HG02852 (cell line): ENCODE data around the gene TRIM39.
"Not testable (repeated sequence)": the region's sequence is repeated elsewhere in the genome, so short reads cannot be mapped to it uniquely, and the experiment has no call there.

Source experiments
- ATAC-seq: cut with Tn5 transposase; IDR thresholded peaks from one replicate; pipeline ENCODE4 v1.9.1; 2021; ENCODE audit warnings: mild to moderate bottlenecking, moderate library complexity; ENCODE audit not compliant: unreplicated experiment

TRIM39 gene

DNA sequence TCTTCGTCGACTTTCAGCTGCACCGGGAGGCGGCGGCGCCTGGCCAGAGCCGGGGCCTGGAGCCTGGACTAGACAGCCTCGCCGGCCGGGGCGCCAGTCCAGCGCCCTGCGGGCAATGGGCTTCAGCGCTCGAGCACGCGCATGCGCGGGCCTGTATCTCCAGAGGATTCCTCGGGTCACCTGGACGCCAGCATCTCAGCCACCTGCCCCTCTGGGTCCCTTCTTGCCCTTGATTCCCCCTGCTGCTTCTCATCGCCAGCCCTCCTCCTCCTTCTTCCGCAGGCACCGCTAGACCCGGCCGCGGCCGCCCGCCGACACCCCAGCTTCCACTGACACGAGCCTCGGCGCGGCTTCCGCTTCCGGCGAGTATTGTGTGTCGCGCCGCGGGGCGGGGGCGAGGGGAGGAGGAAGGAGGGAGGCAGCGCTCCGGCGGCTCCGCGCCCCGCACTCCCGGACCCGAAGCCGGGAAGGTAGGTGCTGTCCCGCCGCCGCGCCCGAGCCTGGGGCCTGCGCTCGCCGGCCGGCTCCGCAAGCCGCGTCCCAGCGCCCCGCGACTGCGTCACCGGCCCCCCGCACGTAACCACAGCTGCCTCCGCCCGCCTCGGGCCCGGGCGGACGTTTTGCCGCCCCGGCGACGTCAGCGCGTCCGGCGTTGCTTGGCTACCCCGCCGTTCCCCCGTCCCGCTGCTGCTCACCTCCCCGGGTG lies at the start of gene TRIM39:
Gene TRIM39 (plus strand): TSS at position 402 of the 706 bp plus-strand sequence. CDS start 2,391 bp downstream, outside the sequence.
- peak; percentile 79 for ATAC-seq

- not testable (repeated sequence) for ATAC-seq
Measured at GRCh38 chr6:30280988-30281387, 45.7 kb upstream of the TRIM39 start.

- no peak for ATAC-seq
Measured at GRCh38 chr6:30282522-30282921, 44.2 kb upstream of the TRIM39 start.

DNA sequence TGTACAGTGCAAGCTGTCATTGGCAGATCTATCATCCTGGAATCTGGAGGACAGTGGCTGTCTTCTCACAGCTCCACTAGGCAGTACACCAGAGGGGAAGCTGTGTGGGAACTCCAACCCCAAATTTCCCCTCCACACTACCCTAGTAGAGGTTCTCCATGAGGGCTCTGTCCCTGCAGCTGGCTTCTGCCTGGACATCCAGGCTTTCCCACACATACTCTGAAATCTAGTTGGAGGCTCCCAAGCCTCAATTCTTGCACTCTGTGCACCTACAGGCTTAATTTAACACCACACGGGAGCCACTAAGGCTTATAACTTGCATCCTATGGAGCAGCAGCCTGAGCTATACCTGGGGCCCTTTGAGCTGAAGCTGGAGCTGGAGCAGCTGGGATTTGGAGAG lies 43.0 kb upstream of the TRIM39 start:
- ATAC-seq, result no peak

DNA sequence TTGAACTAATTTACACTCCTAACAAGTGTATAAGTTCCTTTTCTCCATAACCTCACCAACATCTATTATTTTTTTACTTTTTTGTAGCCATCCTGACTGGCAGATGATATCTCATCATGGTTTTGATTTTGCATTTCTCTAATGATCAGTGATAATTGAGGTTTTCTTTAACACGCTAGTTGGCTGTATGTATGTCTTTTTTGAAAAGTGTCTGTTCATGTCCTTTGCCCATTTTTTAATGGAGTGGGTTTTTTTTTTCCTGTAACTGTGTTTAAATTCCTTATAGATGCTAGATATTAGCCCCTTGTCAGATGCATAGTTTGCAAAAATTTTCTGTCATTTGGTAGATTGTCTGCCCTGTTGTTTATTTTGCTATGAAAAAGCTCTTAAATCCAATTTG lies 39.6 kb upstream of the TRIM39 start:
- ATAC-seq, result no peak

GRCh38 chr6:30295837-30296236 lies 30.9 kb upstream of the TRIM39 start:
- no peak for ATAC-seq

- no peak for ATAC-seq
Measured at GRCh38 chr6:30304002-30304401, 22.7 kb upstream of the TRIM39 start.

- no peak for ATAC-seq
Measured at GRCh38 chr6:30311101-30311500, 15.6 kb upstream of the TRIM39 start.

DNA sequence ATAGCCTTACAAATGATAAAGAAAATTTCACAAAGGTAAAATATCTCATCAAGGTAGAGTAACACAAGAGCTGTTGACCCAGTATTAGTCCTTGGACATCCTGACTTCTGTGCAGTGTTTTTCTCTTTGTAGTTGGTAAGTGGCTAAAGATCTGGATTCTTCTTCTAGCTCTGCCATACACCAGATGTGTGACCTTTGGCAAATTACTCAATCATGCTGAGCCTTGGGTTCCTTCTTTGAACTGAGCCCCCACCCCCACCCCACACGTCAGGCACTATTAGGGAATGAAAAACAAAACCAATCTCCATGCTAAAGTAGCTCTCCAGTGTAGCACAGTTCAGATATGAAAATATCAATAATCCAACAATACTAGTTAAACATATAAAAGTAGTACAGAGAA lies 15.1 kb upstream of the TRIM39 start:
- ATAC-seq, result no peak

GRCh38 chr6:30312266-30312665 lies 14.5 kb upstream of the TRIM39 start:
- no peak for ATAC-seq

DNA sequence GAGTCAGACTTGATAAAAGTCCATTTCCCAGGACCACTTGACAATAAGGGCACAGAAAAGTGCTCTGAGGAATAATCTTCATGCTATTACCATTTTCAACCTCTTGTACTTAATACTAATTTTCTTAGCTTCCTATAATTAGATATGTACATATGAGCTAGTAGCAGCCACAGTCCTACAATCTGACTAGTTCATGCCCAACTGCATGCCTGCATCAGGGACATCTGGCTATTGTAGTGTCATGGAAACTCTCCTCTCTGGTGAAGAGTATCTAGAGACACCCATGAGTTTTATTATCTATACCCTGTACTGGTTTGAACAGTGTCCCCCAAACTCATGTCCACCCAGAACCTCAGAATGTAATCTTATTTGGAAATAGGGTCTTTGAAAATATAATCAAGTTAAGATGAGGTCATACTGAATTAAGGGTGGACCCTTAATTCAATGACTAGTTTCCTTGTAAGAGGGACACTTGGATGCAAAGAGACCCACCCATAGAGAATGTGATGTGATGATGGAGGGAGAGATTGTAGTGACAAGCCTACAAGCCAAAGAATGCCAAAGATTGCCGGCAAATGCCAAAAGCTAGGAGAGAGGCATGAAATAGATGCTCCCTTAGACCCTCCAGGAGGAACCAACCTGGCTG lies 13.9 kb upstream of the TRIM39 start:
- no peak for ATAC-seq

DNA sequence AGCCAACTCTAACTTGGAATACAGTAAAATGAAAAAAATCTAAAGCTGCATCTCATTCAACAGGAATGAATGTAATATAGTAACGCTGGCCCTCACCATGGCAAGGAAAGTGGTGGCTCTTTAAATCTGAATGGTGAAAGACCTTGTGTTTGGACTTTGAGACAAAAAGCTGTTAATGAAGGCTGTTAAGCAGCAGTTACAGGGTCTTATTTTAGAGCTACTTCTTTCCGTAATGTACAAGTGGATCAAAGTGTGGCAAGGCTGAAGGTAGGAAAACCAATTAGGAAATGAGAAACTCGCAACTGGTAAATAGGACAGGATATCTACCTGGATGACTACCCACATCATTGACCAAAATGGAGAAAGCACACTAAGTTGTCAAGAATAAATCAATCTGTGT lies 11.6 kb upstream of the TRIM39 start:
- no peak for ATAC-seq

- ATAC-seq, result no peak
Measured at GRCh38 chr6:30317913-30318589, 8.7 kb upstream of the TRIM39 start.

DNA sequence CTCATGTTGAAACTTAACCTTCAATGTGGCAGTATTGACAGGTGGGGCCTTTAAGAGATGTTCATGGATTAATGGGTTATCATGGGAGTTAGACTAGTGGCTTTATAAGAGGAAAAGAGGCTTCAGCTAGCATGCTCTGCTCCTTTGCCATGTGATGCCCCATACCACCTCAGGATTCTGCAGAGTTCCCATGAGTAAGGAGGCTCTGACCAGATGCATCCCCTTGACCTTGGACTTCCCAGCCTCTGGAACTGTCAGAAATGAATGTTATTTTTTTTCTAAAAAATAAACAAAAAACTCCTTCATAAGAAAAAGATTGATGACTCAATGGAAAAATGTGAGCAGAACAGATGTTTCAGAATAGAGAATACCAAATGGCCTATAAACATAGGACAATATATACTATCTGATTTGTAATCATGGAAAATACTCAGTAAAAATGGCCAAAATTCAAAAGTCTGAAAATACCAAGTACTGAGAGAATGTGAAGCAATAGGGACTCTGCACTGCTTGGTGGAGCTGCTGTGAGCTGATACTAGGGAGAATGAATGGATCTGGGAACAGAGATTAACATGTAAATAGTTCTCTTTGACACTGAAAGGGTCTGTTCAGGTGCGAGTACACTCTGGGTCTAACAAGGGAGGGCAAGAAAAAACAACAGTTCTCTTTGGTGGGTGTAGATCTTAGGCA lies 7.4 kb upstream of the TRIM39 start:
- ATAC-seq, result no peak

DNA sequence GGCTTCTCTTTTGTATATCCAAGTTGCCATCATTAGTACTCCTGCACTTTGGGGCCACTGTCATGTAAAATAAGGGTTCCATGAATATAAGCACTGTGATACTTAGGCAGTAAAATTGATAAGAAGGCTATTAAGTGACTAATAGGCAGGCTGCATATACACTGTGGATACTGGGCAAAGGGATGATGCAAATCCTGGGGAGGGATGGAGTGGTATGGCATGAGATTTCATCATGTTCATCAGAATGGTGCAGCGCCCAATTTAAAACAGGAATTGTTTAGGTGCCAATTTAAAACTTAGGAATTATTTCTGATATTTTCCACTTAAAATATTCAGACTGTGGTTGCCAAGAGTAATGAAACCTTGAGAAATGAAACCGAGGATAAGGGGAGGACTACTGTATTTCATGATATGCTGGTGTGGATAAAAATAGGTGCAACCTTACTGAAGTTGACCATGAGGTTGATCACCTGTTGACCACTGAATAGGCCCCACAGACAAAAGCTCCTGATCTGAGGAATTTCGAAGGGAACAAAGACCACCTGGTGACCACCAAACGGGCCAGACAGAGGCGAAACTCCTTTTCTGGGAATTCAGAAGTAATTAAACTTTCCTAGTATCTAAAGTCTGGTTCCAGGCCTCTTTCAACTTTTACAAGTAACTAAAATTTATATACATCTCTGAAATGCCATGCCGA lies 4.9 kb upstream of the TRIM39 start:
- ATAC-seq, result no peak

DNA sequence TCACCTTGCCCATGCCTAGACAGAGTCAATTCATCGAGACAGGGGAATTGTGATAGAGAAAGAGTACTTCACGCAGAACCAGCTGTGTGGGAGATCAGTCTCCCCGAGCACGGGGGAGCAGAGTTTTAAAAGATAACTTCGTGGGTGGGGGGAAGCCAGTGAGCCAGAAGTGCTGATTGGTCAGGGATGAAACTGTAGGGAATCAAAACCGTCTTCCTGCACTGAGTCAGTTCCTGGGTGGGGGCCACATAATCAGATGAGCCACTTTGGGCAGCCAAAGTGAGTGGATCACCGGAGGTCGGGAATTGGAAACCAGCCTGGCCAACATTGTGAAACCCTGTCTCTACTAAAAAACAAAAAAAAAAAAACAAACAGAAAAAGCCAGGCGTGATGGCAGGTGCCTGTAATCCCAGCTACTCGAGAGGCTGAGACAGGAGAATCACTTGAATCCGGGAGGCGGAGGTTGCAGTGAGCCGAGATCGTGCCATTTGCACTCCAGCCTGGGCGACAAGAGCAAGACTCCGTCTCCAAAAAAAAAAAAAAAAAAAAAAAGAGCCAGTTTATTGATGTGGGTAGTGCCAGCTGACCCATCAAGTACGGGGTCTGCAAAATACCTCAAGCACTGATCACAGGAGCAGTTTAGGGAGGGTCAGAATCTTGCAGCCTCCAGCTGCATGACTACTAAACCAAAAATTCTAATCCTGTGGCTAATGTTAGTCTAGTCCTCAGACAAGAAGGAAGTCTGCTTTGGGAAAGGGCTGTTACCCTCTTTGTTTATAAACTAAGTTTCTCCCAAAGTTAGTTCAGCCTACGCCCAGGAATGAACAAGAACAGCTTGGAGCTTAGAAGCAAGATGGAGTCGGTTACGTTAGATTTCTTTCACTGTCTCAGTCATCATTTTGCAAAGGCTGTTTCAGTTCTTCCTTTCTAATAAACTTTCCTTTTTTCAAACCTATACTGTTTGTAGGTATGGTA lies 3.9 kb upstream of the TRIM39 start:
- ATAC-seq, result no peak

DNA sequence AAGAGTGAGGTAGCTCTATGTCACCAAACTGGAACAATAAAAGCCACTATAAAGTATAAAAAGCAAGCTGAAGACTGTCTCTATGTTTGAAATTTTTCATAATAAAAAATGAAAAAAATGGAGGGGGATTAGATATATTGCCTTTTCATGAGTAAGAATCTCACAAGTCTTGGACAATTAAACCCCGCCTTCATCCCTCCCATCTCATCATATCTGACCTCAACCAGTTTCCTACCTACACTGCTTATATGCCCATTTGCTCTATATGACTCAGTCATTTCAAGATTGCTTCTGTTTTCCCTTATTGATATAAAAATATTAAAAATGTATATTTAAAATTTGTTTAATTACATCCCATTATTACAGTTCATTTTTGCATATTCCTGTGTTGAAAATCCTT lies 2.9 kb upstream of the TRIM39 start:
- no peak for ATAC-seq

DNA sequence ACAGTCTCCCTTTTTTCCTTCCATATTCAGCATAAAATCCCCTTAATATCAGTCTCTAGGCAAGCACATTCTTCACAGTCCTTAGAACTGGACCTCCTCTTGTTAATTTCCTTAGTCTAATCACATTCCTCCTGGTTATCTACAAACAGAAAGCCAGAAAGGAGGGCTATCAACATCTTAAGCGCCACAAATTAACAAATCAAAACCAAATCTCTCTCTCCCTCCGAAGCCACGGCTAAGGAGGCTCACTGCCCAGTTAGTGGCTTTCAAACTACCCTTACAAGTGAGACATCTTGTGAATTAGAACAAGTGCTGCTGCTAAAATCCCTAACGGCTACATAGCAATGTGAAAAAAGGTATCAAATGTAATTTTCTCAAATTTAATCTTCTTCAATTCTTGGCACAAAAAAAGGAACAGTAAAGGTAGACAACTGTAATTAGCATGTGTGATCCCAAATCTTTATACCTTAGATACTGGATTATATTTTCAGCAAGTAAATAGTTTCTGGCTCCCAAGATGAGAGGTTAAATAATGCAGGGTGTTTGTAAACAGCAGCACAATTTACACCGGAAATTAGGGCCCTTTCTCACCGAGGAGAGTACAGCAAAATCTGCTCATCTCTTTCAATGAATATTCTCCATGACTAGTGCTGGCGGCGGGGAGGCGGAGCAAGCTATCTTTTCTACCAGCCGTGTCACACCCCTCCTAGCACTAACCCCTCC lies 1.4 kb upstream of the TRIM39 start:
- no peak for ATAC-seq

DNA sequence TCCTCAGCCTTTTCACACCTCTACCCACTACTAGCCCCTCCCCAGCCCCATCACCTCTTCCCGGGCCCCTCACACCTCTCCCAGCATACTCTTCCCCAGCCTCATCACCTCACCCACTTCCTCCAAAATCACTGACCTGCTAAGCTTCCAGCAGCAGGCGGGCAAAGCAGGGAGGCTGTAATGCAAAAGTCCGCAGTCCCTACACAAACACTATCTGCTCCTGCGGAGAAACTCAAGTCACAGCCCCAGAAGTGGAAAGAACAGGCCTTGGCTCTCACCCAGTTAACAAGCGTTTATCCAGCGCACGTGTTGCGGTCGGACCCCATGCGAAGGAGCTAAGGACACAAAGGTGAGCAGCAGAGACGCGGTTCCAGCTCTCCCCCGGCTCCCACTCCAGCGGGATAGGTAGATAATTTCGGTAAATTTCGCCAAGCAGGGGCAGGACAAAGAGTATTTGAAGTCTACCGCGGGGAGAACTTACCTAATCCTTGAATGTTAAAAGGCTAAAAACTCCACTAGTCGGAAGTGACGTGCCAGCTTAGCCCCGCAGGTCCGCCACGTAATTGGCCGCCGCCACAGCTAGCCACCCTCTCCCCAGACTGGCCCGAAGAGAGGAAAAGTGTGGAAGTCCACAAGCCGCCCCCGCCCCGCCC lies 728 bp upstream of the TRIM39 start:
- ATAC-seq, result peak; percentile 37
